WERI-Rb-1 (cell line): ENCODE measurements around the gene CCDC185.

ENCODE experiments used
- DNase-seq: peaks from one replicate; pipeline ENCODE4 v3.0.0-alpha.2; 2020
- H3K27ac ChIP-seq: fragments of 250-450 bp; sonication (Bioruptor Pico); 2 replicates; pipeline ENCODE4 v1.5.1; 2020; ENCODE audit warnings: mild to moderate bottlenecking, moderate library complexity
- H3K27me3 ChIP-seq: fragments of 250-450 bp; sonication (Bioruptor Pico); 2 replicates; pipeline ENCODE4 v1.5.1; 2021; ENCODE audit warnings: mild to moderate bottlenecking, low read depth, moderate library complexity; ENCODE audit not compliant: insufficient read depth, severe bottlenecking
- H3K36me3 ChIP-seq: fragments of 250-450 bp; sonication (Bioruptor Pico); 2 replicates; pipeline ENCODE4 v1.5.1; 2020; ENCODE audit warnings: mild to moderate bottlenecking, moderate library complexity
- H3K4me3 ChIP-seq: 2 replicates; pipeline ENCODE4 v1.5.1; 2011; ENCODE audit warnings: low read depth, mild to moderate bottlenecking, control low read depth, low read length
- H3K9me3 ChIP-seq: fragments of 250-450 bp; sonication (Bioruptor Pico); 2 replicates; pipeline ENCODE4 v1.5.1; 2021; ENCODE audit warnings: mild to moderate bottlenecking, moderate library complexity; ENCODE audit not compliant: severe bottlenecking
- TF ChIP-seq, protein P1 (sequence below): IDR thresholded peaks from 2 replicates; pipeline ENCODE4 v1.5.1; 2011; ENCODE audit warnings: low read depth, mild to moderate bottlenecking, control low read depth, inconsistent platforms, low read length

Gene CCDC185

GRCh38 chr1:223426936-223427335, 33.7 kb downstream of the CCDC185 start:
- no peaks in the 10 kb centered on the region for H3K27me3 ChIP-seq
- H3K27ac ChIP-seq, result no peak overlapping the region
- H3K4me3 ChIP-seq, result no peak overlapping the region
- DNase-seq, result no peak
- no peaks in the 10 kb centered on the region for H3K36me3 ChIP-seq
- TF ChIP-seq, protein P1, sequence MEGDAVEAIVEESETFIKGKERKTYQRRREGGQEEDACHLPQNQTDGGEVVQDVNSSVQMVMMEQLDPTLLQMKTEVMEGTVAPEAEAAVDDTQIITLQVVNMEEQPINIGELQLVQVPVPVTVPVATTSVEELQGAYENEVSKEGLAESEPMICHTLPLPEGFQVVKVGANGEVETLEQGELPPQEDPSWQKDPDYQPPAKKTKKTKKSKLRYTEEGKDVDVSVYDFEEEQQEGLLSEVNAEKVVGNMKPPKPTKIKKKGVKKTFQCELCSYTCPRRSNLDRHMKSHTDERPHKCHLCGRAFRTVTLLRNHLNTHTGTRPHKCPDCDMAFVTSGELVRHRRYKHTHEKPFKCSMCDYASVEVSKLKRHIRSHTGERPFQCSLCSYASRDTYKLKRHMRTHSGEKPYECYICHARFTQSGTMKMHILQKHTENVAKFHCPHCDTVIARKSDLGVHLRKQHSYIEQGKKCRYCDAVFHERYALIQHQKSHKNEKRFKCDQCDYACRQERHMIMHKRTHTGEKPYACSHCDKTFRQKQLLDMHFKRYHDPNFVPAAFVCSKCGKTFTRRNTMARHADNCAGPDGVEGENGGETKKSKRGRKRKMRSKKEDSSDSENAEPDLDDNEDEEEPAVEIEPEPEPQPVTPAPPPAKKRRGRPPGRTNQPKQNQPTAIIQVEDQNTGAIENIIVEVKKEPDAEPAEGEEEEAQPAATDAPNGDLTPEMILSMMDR, result no peak
- H3K9me3 ChIP-seq, result no peaks in the 10 kb centered on the region

DNA sequence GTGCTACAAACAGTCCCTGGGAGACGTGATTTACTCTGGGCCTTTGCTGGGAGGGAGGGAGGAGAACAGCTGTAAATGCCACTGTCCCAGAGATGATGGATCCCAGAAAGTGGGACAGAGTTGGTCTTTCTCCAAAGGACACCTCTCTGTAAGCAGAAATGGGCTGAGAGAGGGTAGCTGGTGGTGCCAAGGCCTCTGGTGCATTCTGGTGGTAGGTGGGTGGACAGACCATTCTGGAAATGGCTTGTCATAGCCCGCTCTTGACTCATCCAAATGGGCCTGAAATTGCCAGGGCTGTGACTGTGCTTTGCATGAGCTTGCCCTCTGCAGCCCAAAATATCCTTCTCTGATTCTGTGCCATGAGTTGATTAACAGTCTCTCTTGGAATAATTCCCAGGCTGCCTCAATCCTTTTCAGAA, 36.1 kb downstream of the CCDC185 start:
- Histone ChIP-seq H3K27me3 (no peaks in the 10 kb centered on the region), H3K4me3 (no peak overlapping the region), H3K9me3 (no peaks in the 10 kb centered on the region), H3K27ac (no peak overlapping the region), H3K36me3 (no peaks in the 10 kb centered on the region)
- TF ChIP-seq, protein P1, result no peak
- DNase-seq, result no peak

DNA sequence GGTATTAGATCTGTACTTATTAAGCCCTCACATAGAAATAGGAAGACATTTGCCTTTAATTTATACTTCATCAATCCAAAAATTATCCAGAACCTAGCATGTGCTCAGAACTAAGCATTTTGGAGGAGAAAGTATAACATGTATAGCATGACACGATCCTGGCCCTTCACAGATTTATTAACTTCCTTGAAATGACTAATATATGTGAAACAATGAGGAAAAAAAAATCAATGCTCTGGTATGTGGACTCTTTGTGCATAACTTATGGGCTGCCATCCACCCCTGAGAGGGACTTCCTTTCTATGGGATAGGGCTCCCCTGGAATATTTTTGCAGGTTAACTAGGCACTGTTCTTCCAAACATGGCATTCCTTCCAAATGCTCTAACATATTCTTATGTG, 36.6 kb downstream of the CCDC185 start:
- Histone ChIP-seq H3K36me3 (no peaks in the 10 kb centered on the region), H3K9me3 (no peaks in the 10 kb centered on the region), H3K27ac (no peak overlapping the region), H3K4me3 (no peak overlapping the region), H3K27me3 (no peaks in the 10 kb centered on the region)
- TF ChIP-seq, protein P1, result no peak
- no peak for DNase-seq

DNA sequence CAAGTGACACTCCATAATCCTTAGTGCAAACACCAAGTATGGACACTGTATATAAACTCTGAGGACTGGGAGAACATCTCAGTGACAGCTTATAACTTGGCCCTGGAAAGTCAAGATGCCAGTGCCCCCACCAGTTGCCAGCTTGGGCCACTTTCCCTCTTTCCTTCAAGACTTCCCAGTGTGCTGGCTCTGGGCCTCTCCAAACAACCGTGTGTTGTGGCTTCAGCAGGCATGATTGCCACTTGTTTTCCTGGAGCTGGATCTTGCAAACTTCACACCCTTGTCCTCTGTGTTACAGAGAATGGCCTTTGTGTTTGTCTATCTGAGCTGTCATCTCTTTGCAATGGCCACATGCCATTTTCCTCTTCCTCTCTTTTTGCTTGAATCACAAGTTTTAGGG, 37.0 kb downstream of the CCDC185 start:
- Histone ChIP-seq H3K36me3 (no peaks in the 10 kb centered on the region), H3K27me3 (no peaks in the 10 kb centered on the region)

DNA sequence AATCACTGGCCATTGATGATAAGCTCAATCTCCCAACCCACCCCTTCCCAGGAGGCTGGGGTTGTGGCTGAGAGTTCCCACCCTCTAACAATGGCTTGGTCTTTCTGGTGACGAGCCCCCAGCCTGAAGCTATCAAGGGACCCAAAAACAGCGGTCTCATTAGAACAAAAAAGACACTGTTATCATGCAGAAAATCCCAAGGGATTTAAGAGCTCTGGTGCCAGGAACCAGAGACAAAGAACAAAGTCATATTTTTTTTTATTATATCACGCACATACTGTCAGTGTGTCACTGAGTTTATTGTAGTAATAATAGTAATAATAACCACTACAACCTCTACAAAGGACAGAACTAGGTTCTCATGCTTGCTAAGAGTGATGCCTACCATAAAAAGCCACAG, 43.9 kb downstream of the CCDC185 start:
- H3K9me3 ChIP-seq, result no peaks in the 10 kb centered on the region
- no peak overlapping the region for H3K27ac ChIP-seq
- no peak overlapping the region for H3K4me3 ChIP-seq
- TF ChIP-seq, protein P1, result no peak
- DNase-seq, result no peak
- H3K36me3 ChIP-seq, result no peaks in the 10 kb centered on the region
- no peaks in the 10 kb centered on the region for H3K27me3 ChIP-seq

More for the DNA sequence above, 37.0 kb downstream of the CCDC185 start:
- no peak overlapping the region for H3K27ac ChIP-seq
- no peak for DNase-seq
- no peak overlapping the region for H3K4me3 ChIP-seq
- no peaks in the 10 kb centered on the region for H3K9me3 ChIP-seq
- TF ChIP-seq, protein P1, result no peak

- no peak overlapping the region for H3K27ac ChIP-seq
- no peaks in the 10 kb centered on the region for H3K27me3 ChIP-seq
- no peaks in the 10 kb centered on the region for H3K36me3 ChIP-seq
- TF ChIP-seq, protein P1, result no peak
- no peaks in the 10 kb centered on the region for H3K9me3 ChIP-seq
- no peak overlapping the region for H3K4me3 ChIP-seq
- DNase-seq, result no peak
These were observed 50.2 kb downstream of the CCDC185 start for GRCh38 chr1:223443397-223443796.
